DND-41 (cell line): ENCODE results near the gene MOK.

ENCODE experiments used
- ATAC-seq: fragments of 200-7000 bp; cut with Tn5 transposase; 3 replicates; pipeline ENCODE4 v1.9.1; 2021; ENCODE audit warnings: low read depth; ENCODE audit not compliant: insufficient read depth
- DNase-seq: peaks from one replicate; pipeline ENCODE4 v3.0.0-alpha.2; 2020
- H2AFZ ChIP-seq: 2 replicates; pipeline ENCODE4 v1.6.0; 2012; ENCODE audit warnings: low read depth, low read length
- H3K27ac ChIP-seq: 2 replicates; pipeline ENCODE4 v1.5.1; 2012; ENCODE audit warnings: low read length, inconsistent platforms
- H3K27me3 ChIP-seq: fragments of 200-600 bp; sonication (generic); 2 replicates; pipeline ENCODE4 v1.6.0; 2012; ENCODE audit warnings: low read length, mild to moderate bottlenecking, inconsistent platforms; ENCODE audit not compliant: insufficient read depth, poor library complexity
- H3K36me3 ChIP-seq: 2 replicates; pipeline ENCODE4 v1.5.1; 2012; ENCODE audit warnings: low read length, inconsistent platforms; ENCODE audit not compliant: insufficient read depth
- H3K4me1 ChIP-seq: 2 replicates; pipeline ENCODE4 v1.5.1; 2012; ENCODE audit warnings: mild to moderate bottlenecking, low read length; ENCODE audit not compliant: insufficient read depth
- H3K4me2 ChIP-seq: 2 replicates; pipeline ENCODE4 v1.6.0; 2012; ENCODE audit warnings: mild to moderate bottlenecking, moderate library complexity, low read length, inconsistent platforms; ENCODE audit not compliant: insufficient read depth
- H3K4me3 ChIP-seq, 2 experiments: fragments of 200-600 bp in 1 of 2; shearing (Covaris generic) in 1 of 2; 2 replicates each; pipeline ENCODE4 v1.5.1; 2012 to 2016; ENCODE audit warnings: inconsistent platforms in 2 of 2, low read length in 2 of 2, mild to moderate bottlenecking in 2 of 2, low read depth in 1 of 2, moderate library complexity in 1 of 2
- H3K79me2 ChIP-seq: 2 replicates; pipeline ENCODE4 v1.6.0; 2012; ENCODE audit warnings: low read length, inconsistent platforms; ENCODE audit not compliant: insufficient read depth
- H3K9ac ChIP-seq: 2 replicates; pipeline ENCODE4 v1.6.0; 2012; ENCODE audit warnings: low read depth, mild to moderate bottlenecking, inconsistent platforms, low read length, moderate library complexity
- H3K9me3 ChIP-seq: 2 replicates; pipeline ENCODE4 v1.5.1; 2012; ENCODE audit warnings: low read length, moderate library complexity, mild to moderate bottlenecking, inconsistent platforms; ENCODE audit not compliant: insufficient read depth, severe bottlenecking
- H4K20me1 ChIP-seq: 2 replicates; pipeline ENCODE4 v1.6.0; 2012; ENCODE audit warnings: low read length; ENCODE audit not compliant: insufficient read depth
- EZH2 ChIP-seq: IDR thresholded peaks from 3 replicates; pipeline ENCODE4 v1.6.1; 2012; ENCODE audit warnings: borderline replicate concordance, low read depth, mild to moderate bottlenecking, moderate library complexity, low read length, inconsistent platforms; ENCODE audit not compliant: severe bottlenecking
- TF ChIP-seq, protein P1 (sequence below): IDR thresholded peaks from 2 replicates; pipeline ENCODE4 v1.5.1; 2012; ENCODE audit warnings: borderline replicate concordance, low read length, moderate library complexity, mild to moderate bottlenecking; ENCODE audit not compliant: poor library complexity, severe bottlenecking; ENCODE audit errors: extremely low read depth

The MOK gene

DNA sequence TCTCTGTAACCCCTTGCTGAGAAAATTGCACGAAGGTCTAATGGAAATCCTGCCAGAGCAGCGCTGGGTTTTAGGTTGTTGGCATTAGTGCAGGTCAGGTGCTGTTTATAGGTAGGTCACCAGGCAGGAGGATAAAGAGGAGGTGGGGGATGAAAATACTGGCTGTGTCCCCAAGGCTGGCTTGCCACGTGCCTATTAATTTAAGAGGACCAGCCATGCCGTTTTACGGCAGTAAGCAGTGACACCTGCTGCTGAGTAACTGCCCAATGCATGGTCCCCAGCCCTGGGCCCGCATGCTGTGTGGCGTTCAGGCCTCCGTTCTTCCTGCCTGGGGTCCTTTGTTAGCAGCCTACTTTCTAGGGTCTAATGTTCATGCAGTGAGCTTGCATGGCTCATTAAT lies 98.0 kb downstream of the MOK start:
- ATAC-seq = no peak
- H4K20me1 ChIP-seq = peaks cover 40% of the 10 kb centered on the region
- peaks cover 29% of the 10 kb centered on the region for H3K79me2 ChIP-seq

DNA sequence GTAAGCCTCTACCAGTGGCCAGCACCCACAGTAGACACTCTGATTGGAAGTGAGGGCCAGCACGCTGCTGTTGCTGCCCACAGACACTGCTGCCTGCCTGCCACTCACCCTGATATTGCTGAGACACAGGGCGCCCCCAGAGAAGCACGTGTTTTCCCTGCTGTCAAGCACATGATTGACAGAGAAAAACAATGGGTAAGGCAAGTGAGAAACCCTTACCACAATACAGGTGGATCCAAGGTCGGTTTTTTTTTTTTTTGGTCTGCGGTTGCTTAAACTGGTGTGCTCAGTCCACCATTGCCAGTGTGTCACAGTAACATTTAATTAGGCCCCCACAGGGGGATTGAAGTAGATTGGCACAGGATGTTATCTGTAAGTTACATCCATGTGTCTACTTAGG lies 99.4 kb downstream of the MOK start:
- H3K27me3 ChIP-seq = no peaks in the 10 kb centered on the region
- H3K4me1 ChIP-seq = peaks cover 17% of the 10 kb centered on the region
- H4K20me1 ChIP-seq = peaks cover 45% of the 10 kb centered on the region
- H2AFZ ChIP-seq = no peak overlapping the region
- peaks cover 58% of the 10 kb centered on the region for H3K36me3 ChIP-seq
- H3K27ac ChIP-seq = no peak overlapping the region
- peaks cover 34% of the 10 kb centered on the region for H3K79me2 ChIP-seq
- TF ChIP-seq, protein P1, sequence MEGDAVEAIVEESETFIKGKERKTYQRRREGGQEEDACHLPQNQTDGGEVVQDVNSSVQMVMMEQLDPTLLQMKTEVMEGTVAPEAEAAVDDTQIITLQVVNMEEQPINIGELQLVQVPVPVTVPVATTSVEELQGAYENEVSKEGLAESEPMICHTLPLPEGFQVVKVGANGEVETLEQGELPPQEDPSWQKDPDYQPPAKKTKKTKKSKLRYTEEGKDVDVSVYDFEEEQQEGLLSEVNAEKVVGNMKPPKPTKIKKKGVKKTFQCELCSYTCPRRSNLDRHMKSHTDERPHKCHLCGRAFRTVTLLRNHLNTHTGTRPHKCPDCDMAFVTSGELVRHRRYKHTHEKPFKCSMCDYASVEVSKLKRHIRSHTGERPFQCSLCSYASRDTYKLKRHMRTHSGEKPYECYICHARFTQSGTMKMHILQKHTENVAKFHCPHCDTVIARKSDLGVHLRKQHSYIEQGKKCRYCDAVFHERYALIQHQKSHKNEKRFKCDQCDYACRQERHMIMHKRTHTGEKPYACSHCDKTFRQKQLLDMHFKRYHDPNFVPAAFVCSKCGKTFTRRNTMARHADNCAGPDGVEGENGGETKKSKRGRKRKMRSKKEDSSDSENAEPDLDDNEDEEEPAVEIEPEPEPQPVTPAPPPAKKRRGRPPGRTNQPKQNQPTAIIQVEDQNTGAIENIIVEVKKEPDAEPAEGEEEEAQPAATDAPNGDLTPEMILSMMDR = no peak
- TF ChIP-seq EZH2 = no peak
- no peaks in the 10 kb centered on the region for H3K9me3 ChIP-seq
- DNase-seq (no peak), ATAC-seq (no peak)
- no peak overlapping the region for H3K9ac ChIP-seq
- H3K4me3 ChIP-seq = no peak overlapping the region
- no peak overlapping the region for H3K4me2 ChIP-seq

More for the DNA sequence above, 98.0 kb downstream of the MOK start:
- Histone ChIP-seq H2AFZ (no peak overlapping the region), H3K4me2 (no peak overlapping the region), H3K9me3 (no peaks in the 10 kb centered on the region), H3K27me3 (no peaks in the 10 kb centered on the region), H3K4me1 (peaks cover 4% of the 10 kb centered on the region), H3K4me3 (no peak overlapping the region), H3K9ac (no peak overlapping the region), H3K27ac (no peak overlapping the region), H3K36me3 (peaks cover 67% of the 10 kb centered on the region)
- DNase-seq = no peak
- TF ChIP-seq EZH2 = no peak
- TF ChIP-seq, protein P1 = no peak

DNA sequence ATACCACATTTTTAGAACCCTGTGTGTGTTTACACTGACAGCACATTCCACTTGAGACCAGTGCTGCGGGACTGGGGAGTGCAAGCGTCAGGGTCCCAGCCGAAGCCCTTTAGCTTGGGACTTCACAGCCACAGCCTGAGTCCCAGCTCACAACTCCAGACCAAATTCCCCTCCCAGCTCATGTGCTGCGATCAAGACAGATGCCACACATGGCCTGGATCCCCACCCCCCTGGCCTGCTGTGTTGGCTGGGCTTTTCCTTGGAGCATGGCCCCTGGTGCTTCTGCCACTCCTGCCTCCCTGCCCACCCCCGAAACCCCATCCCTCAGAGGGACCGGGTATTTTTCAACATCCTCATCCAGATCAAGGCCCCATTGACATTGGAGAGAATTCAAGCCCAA lies 101.6 kb downstream of the MOK start:
- ATAC-seq (no peak), DNase-seq (no peak)
- TF ChIP-seq EZH2 = no peak
- TF ChIP-seq, protein P1 = no peak
- Histone ChIP-seq H3K36me3 (peaks cover 55% of the 10 kb centered on the region), H3K9me3 (no peaks in the 10 kb centered on the region), H2AFZ (no peak overlapping the region), H3K27me3 (no peaks in the 10 kb centered on the region), H3K27ac (no peak overlapping the region), H3K4me1 (peaks cover 39% of the 10 kb centered on the region), H3K79me2 (peaks cover 34% of the 10 kb centered on the region), H3K4me2 (no peak overlapping the region), H3K4me3 (no peak overlapping the region), H3K9ac (no peak overlapping the region), H4K20me1 (peaks cover 60% of the 10 kb centered on the region)

DNA sequence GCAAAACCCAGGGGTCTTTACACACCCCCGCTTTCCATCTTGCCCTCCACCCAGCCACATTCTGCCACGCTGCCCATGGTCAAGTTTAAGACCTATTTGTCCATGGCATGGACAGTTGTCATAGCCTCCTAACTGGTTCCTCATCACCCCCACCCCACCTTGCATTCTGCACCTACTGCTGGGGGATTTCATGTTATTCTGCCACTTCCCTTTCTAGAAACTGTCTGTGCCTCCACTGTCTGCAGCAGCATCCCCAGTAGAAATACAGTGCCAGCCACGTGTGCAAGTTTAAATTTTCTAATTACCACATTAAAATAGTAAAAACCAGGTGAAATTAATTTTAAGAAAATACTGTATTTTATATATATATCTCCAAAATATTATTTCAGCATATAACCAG lies 102.0 kb downstream of the MOK start:
- peaks cover 61% of the 10 kb centered on the region for H4K20me1 ChIP-seq
- no peak overlapping the region for H3K4me2 ChIP-seq

More for the DNA sequence above, 102.0 kb downstream of the MOK start:
- H3K4me1 ChIP-seq = peaks cover 42% of the 10 kb centered on the region
- no peak for DNase-seq
- ATAC-seq = no peak
- no peak overlapping the region for H2AFZ ChIP-seq
- H3K4me3 ChIP-seq = no peak overlapping the region
- H3K79me2 ChIP-seq = peaks cover 34% of the 10 kb centered on the region
- peaks cover 53% of the 10 kb centered on the region for H3K36me3 ChIP-seq
- no peaks in the 10 kb centered on the region for H3K9me3 ChIP-seq
- H3K27ac ChIP-seq = no peak overlapping the region
- no peak overlapping the region for H3K9ac ChIP-seq
- no peaks in the 10 kb centered on the region for H3K27me3 ChIP-seq
- TF ChIP-seq, protein P1 = no peak
- TF ChIP-seq EZH2 = no peak
